GM19463 (cell line): ENCODE results near the gene CEP63.

Experiments
- ATAC-seq: cut with Tn5 transposase; IDR thresholded peaks from one replicate; pipeline ENCODE4 v1.9.1; 2021; ENCODE audit warnings: mild to moderate bottlenecking, moderate library complexity; ENCODE audit not compliant: unreplicated experiment

CEP63 gene

GRCh38 chr3:134485718-134486576, at the start of gene CEP63, which contains the start of gene ANAPC13:
TSS of gene CEP63 (plus strand) at chr3:134486057. CDS start at chr3:134495321, 9,264 bp downstream.
TSS of gene ANAPC13 (minus strand) at chr3:134485985. CDS start at chr3:134482904, 3,081 bp downstream.
- peak; percentile 73 for ATAC-seq

GRCh38 chr3:134437211-134437752, 48.6 kb upstream of the CEP63 start:
- no peak for ATAC-seq

GRCh38 chr3:134441321-134441720, 44.5 kb upstream of the CEP63 start:
- no peak for ATAC-seq

GRCh38 chr3:134441821-134442220, 44.0 kb upstream of the CEP63 start:
- ATAC-seq, result no peak

GRCh38 chr3:134445095-134445494, 40.8 kb upstream of the CEP63 start:
- no peak for ATAC-seq

DNA sequence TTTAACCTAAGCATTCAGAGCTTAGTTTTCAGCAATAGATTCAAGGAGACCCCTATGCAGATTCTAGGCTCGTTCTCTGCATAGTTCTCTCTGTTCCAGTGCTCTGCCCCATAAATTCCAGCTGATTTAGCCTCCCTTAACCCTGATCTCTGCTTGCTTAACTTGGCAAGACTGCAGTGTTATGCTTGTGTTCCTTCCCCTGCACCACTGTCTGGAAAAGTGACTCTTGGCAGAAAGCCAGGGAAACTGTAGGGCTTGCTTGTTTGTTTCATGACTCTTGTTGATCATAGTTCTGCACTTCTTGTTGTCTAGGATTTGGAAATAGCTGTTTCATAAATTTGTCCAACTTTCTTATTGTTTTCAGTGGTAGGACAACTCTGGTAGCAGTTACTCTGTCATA, 40.2 kb upstream of the CEP63 start:
- no peak for ATAC-seq

DNA sequence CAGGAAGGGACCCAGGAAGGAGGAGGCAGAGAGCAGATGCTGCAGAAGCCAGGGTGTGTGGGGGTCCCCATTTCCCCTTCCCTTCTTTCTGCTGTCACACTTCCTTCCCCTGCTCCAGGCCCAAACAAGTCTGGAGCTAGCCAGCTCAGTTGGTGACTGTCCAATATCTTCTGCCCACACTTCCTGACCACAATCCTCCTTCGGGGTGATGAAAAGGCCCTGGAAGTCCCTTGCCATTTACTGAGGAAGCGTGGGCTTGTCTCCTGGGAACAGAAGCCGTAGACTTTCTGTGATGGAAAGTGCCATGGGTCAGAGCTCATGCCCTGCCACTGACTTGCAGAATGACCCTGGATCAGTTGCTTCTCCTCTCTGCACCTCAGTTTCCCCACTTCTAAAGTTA, 39.1 kb upstream of the CEP63 start:
- no peak for ATAC-seq

- ATAC-seq, result no peak
Measured at GRCh38 chr3:134447351-134447750, 38.5 kb upstream of the CEP63 start.

GRCh38 chr3:134448664-134449063, 37.2 kb upstream of the CEP63 start:
- ATAC-seq, result no peak

DNA sequence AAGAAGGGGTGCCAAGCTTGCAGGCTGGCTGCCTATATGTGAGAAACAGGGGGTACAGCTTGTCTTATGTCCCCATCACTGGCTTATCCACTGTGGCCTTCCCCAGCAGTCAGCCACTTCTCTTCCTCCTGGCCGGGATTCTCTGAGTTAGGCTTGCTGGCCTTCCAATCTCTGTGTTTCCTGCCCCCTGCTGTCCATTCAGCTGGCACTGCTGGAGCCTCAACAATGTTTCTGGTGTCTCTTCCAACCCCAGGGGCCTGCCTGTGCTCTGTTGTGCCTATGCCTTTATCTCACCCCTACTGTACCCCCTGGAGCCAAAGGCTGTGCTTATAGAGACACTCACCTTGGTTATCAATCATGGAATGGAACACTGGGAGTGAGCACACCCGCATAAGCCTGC, 36.6 kb upstream of the CEP63 start:
- ATAC-seq, result no peak

DNA sequence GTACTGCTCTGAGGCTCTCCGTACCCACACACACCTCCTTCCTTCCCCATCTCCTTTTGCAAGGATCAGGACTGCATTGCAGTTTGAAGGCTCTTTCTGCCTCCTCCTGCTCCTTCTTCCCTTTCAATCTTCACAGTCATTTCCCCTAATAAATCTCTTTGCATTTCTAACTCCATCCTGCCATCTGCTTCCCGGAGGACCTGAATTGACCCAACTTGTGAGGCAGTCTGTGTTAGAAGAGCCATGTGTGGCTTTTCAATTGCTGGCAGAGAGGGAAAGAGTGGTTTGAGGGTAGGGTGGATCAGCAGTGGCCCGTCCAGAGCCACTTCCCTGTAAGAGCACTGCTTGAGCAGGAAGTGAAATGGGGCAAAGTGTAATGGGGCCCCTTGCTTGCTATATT, 35.9 kb upstream of the CEP63 start:
- no peak for ATAC-seq

- ATAC-seq, result no peak
Measured at GRCh38 chr3:134453631-134454030, 32.2 kb upstream of the CEP63 start.

GRCh38 chr3:134457376-134458074, 28.3 kb upstream of the CEP63 start:
- ATAC-seq, result no peak

DNA sequence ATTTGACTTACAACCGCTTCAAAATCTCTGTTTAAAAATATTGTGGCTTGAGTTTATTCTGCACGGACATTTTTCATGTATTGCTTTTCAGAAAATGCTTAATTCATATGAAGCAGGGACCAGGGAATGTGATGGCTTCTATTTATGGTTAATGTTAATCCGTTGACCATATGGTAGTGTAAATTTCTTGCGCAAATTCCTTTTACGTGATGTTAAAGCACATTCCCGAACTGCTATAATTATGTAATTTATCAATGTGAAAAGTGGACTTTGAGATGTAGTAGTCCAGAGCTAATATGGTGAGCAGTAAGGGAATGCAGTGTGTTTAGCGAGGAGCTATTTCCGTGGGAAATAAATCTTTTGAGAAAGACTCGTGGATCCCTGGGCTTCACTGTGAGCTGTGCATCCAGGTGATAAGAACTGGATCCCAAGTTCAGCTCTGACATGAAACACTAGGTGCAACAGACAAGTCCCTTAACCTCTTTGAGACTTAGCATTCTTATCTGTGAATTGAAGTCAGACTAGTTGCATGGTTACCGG, 27.4 kb upstream of the CEP63 start:
- no peak for ATAC-seq

GRCh38 chr3:134459562-134459961, 26.3 kb upstream of the CEP63 start:
- ATAC-seq, result no peak

DNA sequence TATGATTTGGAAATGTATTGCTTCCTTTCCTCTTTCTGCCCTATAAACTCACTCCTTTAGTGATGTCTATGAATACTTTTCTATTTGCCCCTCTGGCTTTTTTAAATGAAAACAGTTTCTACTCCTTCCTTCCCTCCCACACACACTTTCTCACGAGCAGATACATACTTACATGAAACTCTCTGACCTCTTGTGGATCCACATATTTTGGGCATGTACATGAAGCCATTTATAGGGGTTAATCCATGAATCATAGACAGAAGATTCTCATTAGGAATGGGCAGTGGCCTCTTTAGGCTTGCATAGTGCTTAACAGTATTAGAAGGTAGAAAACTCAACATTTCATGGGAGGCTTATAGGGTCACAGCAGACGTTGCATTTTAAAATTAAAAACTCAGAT, 24.9 kb upstream of the CEP63 start:
- no peak for ATAC-seq

DNA sequence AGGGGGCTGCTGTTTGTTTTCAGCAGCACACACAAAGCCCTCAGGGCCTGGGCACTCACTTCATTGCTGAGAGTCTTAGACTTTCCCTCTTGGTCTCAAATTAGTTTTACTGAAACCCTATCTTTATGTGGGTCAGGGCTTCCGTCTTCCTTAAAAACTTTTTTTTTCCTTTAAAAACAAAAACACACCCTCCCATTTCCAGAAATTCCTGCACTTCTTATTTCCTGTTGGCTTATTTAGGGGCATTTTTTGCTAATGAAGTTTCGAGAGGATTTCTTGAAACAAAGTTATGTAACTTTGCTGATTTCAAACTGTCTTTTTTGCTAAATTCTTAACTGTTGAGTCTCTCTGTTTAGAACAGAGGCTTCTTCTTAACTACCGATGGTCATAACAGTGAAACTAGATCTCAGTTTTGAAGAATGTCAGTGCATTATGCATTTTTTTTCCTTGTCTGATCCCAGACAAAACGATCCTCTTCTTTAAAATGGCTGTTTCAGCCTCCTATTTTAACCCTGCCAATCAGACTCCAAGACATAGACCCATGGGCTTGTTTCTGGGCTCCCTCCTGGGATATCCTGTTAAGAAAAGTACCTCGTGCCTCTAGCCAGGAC, 23.4 kb upstream of the CEP63 start:
- ATAC-seq, result no peak

- ATAC-seq, result no peak
Measured at GRCh38 chr3:134463676-134464063, 22.2 kb upstream of the CEP63 start.

GRCh38 chr3:134464064-134464688, 21.7 kb upstream of the CEP63 start:
- ATAC-seq, result no peak

DNA sequence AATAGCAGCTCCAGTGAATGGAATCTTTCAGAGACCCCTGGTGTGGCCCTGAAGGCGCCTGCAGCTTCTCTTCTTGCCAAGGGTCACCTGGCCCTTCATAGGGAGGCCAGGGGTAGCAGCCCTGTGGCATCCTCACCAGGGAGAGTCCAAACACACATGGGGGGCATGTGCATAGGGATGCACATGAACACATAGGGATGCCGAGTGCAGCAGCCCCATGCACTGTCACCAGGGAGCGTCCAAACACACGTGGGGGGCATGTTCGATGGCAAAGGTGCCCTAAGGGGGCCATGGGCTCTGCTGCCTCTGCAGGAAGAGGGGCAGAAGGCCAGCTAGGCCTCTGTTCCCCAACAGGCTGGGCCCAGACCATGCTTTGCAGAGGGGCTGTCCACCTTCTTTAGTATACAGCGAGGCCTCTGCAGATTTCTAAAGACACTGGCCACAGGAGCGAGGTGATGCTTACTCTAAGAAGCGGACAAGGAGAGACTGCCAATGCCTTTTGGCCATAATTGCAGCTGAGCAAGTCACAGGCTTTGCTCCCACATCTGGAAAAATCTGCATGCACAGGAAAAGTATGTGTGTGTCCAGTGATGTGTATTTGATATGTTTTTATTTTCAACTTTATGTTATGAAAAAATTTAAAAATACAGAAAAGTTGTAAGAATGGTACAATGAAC, 21.0 kb upstream of the CEP63 start:
- no peak for ATAC-seq
